K562 treated with DMSO at 1 percent for 24 hours (cell line): ENCODE measurements around the gene ELF4. TPM values are rescaled to one million over a fixed set of nuclear protein-coding genes. Genes with fewer than 3 reads are reported as not detected.

Source experiments
- total RNA-seq: library from RNA; unstranded; fragments of 300-600 nt; gene quantifications from 2 replicates; pipeline ENCODE4 v1.2.3, GENCODE V29; 2022; ENCODE audit warnings: low read depth; ENCODE audit not compliant: insufficient read depth

ELF4 gene
- total RNA-seq: 53.3 and 55.1 TPM in 2 replicates

GRCh38 chrX:130110379-130111219, at the start of gene ELF4:
Gene ELF4, minus strand, starts transcription at chrX:130110497. Its CDS starts 29,167 bp downstream, at chrX:130081330.

Other genes starting within 250 kb of the ELF4 start
- gene UTP14A, start 204.3 kb downstream of the ELF4 start, total RNA-seq: 15.4 and 16.2 TPM in 2 replicates
- gene BCORL1, start 127.9 kb downstream of the ELF4 start, total RNA-seq: 14.8 and 19.9 TPM in 2 replicates
- 79.2 and 82.7 TPM in 2 replicates for gene AIFM1, start 55.3 kb upstream of the ELF4 start, total RNA-seq
- 0.64 TPM in 1 of 2 replicates, not detected in the other for gene RAB33A, start 61.5 kb upstream of the ELF4 start, total RNA-seq
- 2.0 and 2.4 TPM in 2 replicates for gene ZNF280C, start 158.4 kb upstream of the ELF4 start, total RNA-seq
- gene SLC25A14, start 229.4 kb upstream of the ELF4 start, total RNA-seq: 9.4 and 16.6 TPM in 2 replicates